Lower leg skin (tissue), 4 donors: ENCODE results near the gene ABR. TPM values are rescaled to one million over a fixed set of nuclear protein-coding genes. Genes with fewer than 3 reads are reported as not detected.

ENCODE experiments used
- DNase-seq, 2 donors: peaks; one replicate each; pipeline ENCODE4 v3.0.0-alpha.2; 2019; ENCODE audit warnings: low spot score in 2 of 2
- H3K4me3 ChIP-seq: fragments of 200-600 bp; sonication (generic); 2 replicates; pipeline ENCODE4 v1.5.1; 2017; ENCODE audit warnings: mild to moderate bottlenecking, low read depth; ENCODE audit not compliant: poor library complexity, severe bottlenecking
- POLR2A ChIP-seq, 2 donors: fragments of 450-650 bp; IDR thresholded peaks; one replicate each; pipeline ENCODE4 v1.6.1; 2016 to 2017; ENCODE audit warnings: antibody characterized with exemption in 2 of 2, mild to moderate bottlenecking in 1 of 2, moderate library complexity in 1 of 2
- WGBS, 2 donors: methylation state at CpG; one replicate each; pipeline ENCODE4 v1.1.5; 2018; 5-methylcytosine and 5-hydroxymethylcytosine counted together
- intact Hi-C: fragments of 100-400 bp; cut with DNase I; formaldehyde crosslinking; loops from one replicate; pipeline ENCODE4 v1.15.0; 2023; ENCODE audit warnings: low total_unique reads
- total RNA-seq, 4 donors: library from RNA; depleted of rRNA; stranded (reverse); fragments of >200 nt; gene quantifications; one replicate each; pipeline ENCODE4 v1.1.0, GENCODE V29; 2016
- TF ChIP-seq, protein P1 (sequence below), 3 donors: fragments of 450-650 bp; IDR thresholded peaks; one replicate each; pipeline ENCODE4 v1.5.1; 2016; ENCODE audit warnings: antibody characterized with exemption in 3 of 3, mild to moderate bottlenecking in 3 of 3, moderate library complexity in 2 of 3

Gene ABR
- total RNA-seq, 4 donors from 2014 or later, result 60.9 to 98.8 (median 88.3) TPM

DNA sequence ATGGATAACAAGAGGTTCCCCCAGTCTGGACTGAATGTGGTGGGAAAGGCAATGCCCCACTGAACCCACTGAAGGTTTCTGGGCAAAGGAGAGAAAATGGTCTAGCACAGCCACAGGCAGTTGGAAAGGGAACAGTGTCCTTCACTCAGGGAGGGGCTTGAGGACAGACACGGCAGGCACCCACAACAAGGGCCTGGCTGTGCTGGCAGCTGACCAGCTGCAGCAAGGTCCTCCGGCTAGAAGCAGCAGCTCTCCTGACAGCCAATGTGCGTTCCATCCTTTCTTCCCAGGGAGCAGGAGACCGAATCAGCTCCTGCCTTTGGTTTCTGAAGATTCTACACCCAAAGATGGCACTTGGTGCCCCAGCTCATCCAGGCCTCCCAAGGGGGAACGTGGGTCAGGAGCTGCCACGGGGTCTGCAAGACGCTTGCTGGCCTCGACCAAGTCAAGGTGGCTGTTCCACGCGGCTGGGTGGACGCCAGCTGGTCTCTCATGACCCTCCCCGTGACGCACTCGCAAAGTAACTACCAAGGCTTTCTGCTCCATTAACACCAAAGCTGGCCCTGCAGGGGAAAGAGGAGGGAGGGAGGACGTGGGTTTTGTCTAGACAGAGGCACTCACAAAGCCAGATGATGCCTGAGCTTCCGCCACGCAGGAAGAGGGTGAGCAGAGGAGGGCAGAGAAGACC is 11.1 kb downstream of the ABR start:
- H3K4me3 ChIP-seq, result no peak overlapping the region
- WGBS, 2 donors, result 82 to 86% methylated on average over 15 to 17 of the region's 17 CpGs
- intact Hi-C loops, result no loop called here
- no peak for TF ChIP-seq POLR2A (IDR thresholded peaks at IDR 0.05)
- TF ChIP-seq, protein P1, sequence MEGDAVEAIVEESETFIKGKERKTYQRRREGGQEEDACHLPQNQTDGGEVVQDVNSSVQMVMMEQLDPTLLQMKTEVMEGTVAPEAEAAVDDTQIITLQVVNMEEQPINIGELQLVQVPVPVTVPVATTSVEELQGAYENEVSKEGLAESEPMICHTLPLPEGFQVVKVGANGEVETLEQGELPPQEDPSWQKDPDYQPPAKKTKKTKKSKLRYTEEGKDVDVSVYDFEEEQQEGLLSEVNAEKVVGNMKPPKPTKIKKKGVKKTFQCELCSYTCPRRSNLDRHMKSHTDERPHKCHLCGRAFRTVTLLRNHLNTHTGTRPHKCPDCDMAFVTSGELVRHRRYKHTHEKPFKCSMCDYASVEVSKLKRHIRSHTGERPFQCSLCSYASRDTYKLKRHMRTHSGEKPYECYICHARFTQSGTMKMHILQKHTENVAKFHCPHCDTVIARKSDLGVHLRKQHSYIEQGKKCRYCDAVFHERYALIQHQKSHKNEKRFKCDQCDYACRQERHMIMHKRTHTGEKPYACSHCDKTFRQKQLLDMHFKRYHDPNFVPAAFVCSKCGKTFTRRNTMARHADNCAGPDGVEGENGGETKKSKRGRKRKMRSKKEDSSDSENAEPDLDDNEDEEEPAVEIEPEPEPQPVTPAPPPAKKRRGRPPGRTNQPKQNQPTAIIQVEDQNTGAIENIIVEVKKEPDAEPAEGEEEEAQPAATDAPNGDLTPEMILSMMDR (IDR thresholded peaks at IDR 0.05), result no peak
- DNase-seq, result no peak

DNA sequence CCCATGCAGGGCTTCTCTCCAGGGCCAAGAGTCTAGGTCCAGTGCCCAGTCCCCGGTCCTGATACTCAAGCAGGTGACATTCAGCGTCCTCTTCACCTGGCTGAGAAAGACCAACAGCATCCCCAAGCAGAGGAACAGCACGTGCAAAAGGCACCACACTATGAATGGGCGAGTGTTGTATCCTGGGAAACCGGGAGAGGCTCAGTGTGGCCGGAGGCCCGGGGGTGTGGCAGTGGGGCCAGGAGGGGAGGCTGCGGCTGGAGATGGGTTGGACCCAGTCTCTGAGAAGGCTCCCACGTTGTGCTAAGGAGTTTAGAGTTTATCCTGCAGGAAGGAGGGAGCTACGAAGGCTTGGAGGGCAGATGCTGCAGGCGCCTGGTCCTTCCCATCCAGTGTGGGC is 13.5 kb downstream of the ABR start:
- H3K4me3 ChIP-seq, result no peak overlapping the region
- intact Hi-C loops, result no loop called here
- DNase-seq, result no peak
- WGBS, 2 donors, result 73 to 88% methylated on average over 10 to 11 of the region's 11 CpGs
- TF ChIP-seq, protein P1 (IDR thresholded peaks at IDR 0.05), result no peak
- no peak for TF ChIP-seq POLR2A (IDR thresholded peaks at IDR 0.05)

DNA sequence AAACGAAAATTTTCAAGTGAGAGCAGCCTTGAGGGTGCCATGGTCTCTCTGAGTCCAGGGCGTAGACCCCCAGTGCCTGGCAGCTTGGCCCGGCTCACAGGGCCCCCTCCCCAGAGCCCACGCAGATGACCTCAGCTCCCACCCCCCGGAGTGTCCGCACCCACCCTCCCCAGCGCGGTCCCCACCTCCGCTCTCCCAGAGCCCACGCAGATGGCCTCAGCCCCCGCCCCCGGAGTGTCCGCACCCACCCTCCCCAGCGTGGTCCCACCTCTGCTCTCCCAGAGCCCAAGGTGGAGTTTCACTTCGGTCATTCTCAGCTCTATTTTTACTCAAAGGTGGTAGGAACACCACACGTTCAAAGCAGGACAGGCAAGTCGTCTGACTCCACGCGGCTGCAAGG is 13.9 kb downstream of the ABR start:
- DNase-seq, result no peak
- 90 to 94% methylated on average over 19 of the region's 19 CpGs for WGBS, 2 donors
- no peak for TF ChIP-seq POLR2A (IDR thresholded peaks at IDR 0.05)
- TF ChIP-seq, protein P1 (IDR thresholded peaks at IDR 0.05), result no peak
- intact Hi-C loops, result no loop called here
- H3K4me3 ChIP-seq, result no peak overlapping the region

DNA sequence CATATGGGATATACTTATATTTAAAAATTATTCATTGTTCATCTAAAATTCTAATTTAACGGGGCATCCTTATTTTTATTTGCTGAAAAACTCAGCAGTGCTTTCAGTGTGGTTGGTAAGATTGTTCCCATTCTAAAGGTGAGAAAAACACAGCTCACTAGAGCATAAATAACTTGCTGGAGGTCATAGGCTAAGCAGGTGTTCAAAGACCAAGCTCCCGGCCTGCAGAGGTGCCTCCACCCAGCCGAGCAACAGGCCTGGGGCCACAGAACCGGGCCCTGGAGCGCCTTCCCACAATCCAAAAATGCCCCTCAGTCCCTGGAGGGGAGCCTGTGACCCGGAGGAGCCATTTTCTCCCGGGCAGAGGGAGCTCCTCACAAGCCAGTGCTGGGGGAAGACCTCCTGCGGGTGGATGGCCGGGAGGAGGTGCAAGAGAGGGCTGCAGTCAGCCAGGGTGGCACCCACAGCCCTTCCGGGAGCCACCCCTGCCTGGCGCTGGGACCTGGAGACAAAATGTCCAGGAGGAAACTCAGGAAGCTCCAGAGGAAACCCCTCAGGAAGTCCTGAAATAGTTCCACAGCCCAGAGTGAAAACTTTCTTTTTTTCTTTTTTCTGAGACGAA is 14.7 kb downstream of the ABR start:
- TF ChIP-seq POLR2A (IDR thresholded peaks at IDR 0.05), result no peak
- TF ChIP-seq, protein P1 (IDR thresholded peaks at IDR 0.05), result no peak
- DNase-seq, result no peak
- WGBS, 2 donors, result 62 to 74% methylated on average over 12 of the region's 12 CpGs
- H3K4me3 ChIP-seq, result no peak overlapping the region
- intact Hi-C loops, result no loop called here

DNA sequence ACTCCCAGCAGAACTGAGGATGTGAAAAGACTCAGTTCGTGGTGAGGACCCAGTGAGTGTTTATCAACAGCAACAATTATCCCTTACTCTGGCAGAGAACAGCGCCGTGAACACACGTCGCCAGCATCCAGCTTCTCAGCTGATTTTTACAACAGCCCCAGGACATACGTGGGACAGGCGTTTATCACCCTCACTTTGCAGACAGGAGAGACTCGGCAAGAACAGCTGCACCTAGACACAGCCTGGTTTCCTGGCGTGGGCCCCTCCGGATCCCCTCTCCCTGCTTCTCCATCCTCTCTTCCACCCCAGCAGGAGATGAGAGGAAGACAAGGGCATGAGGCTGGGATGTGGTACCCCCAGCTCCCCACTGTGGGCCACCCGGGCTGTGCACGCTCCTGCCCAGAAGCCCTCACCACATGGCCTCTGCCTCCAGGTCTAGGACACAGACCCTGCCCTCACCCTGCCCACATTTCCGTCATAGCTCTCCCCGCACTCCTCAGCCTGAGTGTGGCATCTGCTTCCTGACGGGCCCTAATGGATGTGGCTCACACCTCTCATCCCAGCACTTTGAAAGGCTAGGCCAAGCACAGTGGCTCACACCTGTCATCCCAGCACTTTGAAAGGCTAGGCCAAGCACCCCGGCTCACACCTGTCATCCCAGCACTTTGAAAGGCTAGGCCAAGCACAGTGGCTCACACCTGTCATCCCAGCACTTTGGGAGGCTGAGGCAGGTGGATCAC is 17.5 kb downstream of the ABR start:
- no peak overlapping the region for H3K4me3 ChIP-seq
- 84 to 87% methylated on average over 16 of the region's 16 CpGs for WGBS, 2 donors
- intact Hi-C loops, result no loop called here
- TF ChIP-seq POLR2A (IDR thresholded peaks at IDR 0.05), result no peak
- TF ChIP-seq, protein P1 (IDR thresholded peaks at IDR 0.05), result no peak
- DNase-seq, result no peak
